HepG2 (cell line): ENCODE data around the gene CHCHD6. TPM values are rescaled to one million over a fixed set of nuclear protein-coding genes. Genes with fewer than 3 reads are reported as not detected.

Source experiments
- KMT2B ChIP-seq: IDR thresholded peaks from 2 replicates; pipeline ENCODE4 v1.6.1; 2016; ENCODE audit warnings: missing genetic modification reagents, missing compliant biosample characterization
- NONO ChIP-seq, 2 experiments: fragments of 450-650 bp in 1 of 2; sonication (generic) in 1 of 2; formaldehyde crosslinking in 1 of 2; IDR thresholded peaks in 1 of 2; conservative IDR thresholded peaks in 1 of 2; 2 replicates each; pipeline versions ENCODE4 v1.6.1 to v1.8.0; 2017 to 2022; ENCODE audit warnings: mild to moderate bottlenecking in 1 of 2, missing genetic modification reagents in 1 of 2, moderate library complexity in 1 of 2
- POLR2A ChIP-seq, 2 experiments: IDR thresholded peaks; 2 replicates each; pipeline ENCODE4 v1.6.1; 2011; ENCODE audit warnings: low read depth in 2 of 2, low read length in 2 of 2, mild to moderate bottlenecking in 1 of 2, moderate library complexity in 1 of 2; ENCODE audit not compliant: insufficient read depth in 1 of 2
- SPEN ChIP-seq: sonication (generic); formaldehyde crosslinking; IDR thresholded peaks from 2 replicates; pipeline ENCODE4 v1.5.1; 2020; ENCODE audit warnings: low read depth, mild to moderate bottlenecking, missing genetic modification reagents
- TAF1 ChIP-seq: sonication (generic); formaldehyde crosslinking; IDR thresholded peaks from 2 replicates; pipeline ENCODE4 v1.4.0; 2020; ENCODE audit warnings: missing genetic modification reagents
- WIZ ChIP-seq: sonication (generic); formaldehyde crosslinking; IDR thresholded peaks from 2 replicates; pipeline ENCODE4 v1.5.1; 2020; ENCODE audit warnings: mild to moderate bottlenecking, missing genetic modification reagents
- ZFP41 ChIP-seq: sonication (generic); formaldehyde crosslinking; IDR thresholded peaks from 2 replicates; pipeline ENCODE4 v1.4.0; 2020; ENCODE audit warnings: mild to moderate bottlenecking, missing genetic modification reagents, borderline replicate concordance
- ZNF296 ChIP-seq: sonication (generic); formaldehyde crosslinking; conservative IDR thresholded peaks from 2 replicates; pipeline ENCODE4 v1.5.0; 2020; ENCODE audit warnings: mild to moderate bottlenecking, missing genetic modification reagents
- ZNF557 ChIP-seq: sonication (generic); formaldehyde crosslinking; IDR thresholded peaks from 2 replicates; pipeline ENCODE4 v1.4.0; 2020; ENCODE audit warnings: missing genetic modification reagents
- ZNF615 ChIP-seq: sonication (generic); formaldehyde crosslinking; IDR thresholded peaks from 2 replicates; pipeline ENCODE4 v1.5.0; 2020; ENCODE audit warnings: mild to moderate bottlenecking, missing genetic modification reagents, borderline replicate concordance
- ZNF776 ChIP-seq: sonication (generic); formaldehyde crosslinking; IDR thresholded peaks from 2 replicates; pipeline ENCODE4 v1.4.0; 2020; ENCODE audit warnings: mild to moderate bottlenecking, missing genetic modification reagents
- ZNF878 ChIP-seq: sonication (generic); formaldehyde crosslinking; IDR thresholded peaks from 2 replicates; pipeline ENCODE4 v1.8.1; 2023; ENCODE audit warnings: mild to moderate bottlenecking, missing genetic modification reagents, moderate library complexity
- polyA plus RNA-seq, 8 experiments: library from polyadenylated mRNA; depleted of rRNA in 3 of 8; stranded (reverse) in 7 of 8; unstranded in 1 of 8; fragments of >200 nt; fragmentation: Illumina TruSeq in 4 of 8; extraction: Trizol in 4 of 8; gene quantifications; 2 replicates each; pipeline versions ENCODE4 v1.2.1 to v1.2.3, GENCODE V29; 2011 to 2016; ENCODE audit warnings: low read depth in 4 of 8, missing spikeins in 1 of 8, mixed read lengths in 1 of 8; ENCODE audit not compliant: insufficient read depth in 1 of 8
- total RNA-seq, 5 experiments: library from RNA; depleted of rRNA; stranded (reverse); fragments of >200 nt; fragmentation: Illumina TruSeq; extraction: Trizol; gene quantifications; 2 replicates each; pipeline ENCODE4 v1.2.3, GENCODE V29; 2016; ENCODE audit warnings: low read depth in 1 of 5
- TF ChIP-seq, protein P1 (sequence below): sonication (generic); formaldehyde crosslinking; IDR thresholded peaks from 2 replicates; pipeline ENCODE4 v1.8.0; 2022; ENCODE audit warnings: low read depth, missing genetic modification reagents
- TF ChIP-seq, protein P2 (sequence below): sonication (generic); formaldehyde crosslinking; IDR thresholded peaks from 2 replicates; pipeline ENCODE4 v1.8.0; 2022; ENCODE audit warnings: missing genetic modification reagents, mild to moderate bottlenecking, moderate library complexity, borderline replicate concordance
- TF ChIP-seq, protein P3 (sequence below): sonication (generic); formaldehyde crosslinking; IDR thresholded peaks from 2 replicates; pipeline ENCODE4 v1.5.0; 2020; ENCODE audit warnings: missing genetic modification reagents, mild to moderate bottlenecking, borderline replicate concordance
- TF ChIP-seq, protein P4 (sequence below): sonication (generic); formaldehyde crosslinking; IDR thresholded peaks from 2 replicates; pipeline ENCODE4 v1.5.1; 2020; ENCODE audit warnings: missing genetic modification reagents, mild to moderate bottlenecking, borderline replicate concordance
- TF ChIP-seq, protein P5 (sequence below): sonication (generic); formaldehyde crosslinking; IDR thresholded peaks from 2 replicates; pipeline ENCODE4 v1.5.0; 2020; ENCODE audit warnings: mild to moderate bottlenecking, missing genetic modification reagents, borderline replicate concordance
- TF ChIP-seq, protein P6 (sequence below): sonication (generic); formaldehyde crosslinking; IDR thresholded peaks from 2 replicates; pipeline ENCODE4 v1.5.1; 2020; ENCODE audit warnings: mild to moderate bottlenecking, missing genetic modification reagents, borderline replicate concordance

The CHCHD6 gene
- total and polyA plus RNA-seq, 2 of the 13 experiments (the other 11 are each of a cell fraction or from before 2014, with no cell fraction given) = 20.3 to 20.8 TPM

DNA sequence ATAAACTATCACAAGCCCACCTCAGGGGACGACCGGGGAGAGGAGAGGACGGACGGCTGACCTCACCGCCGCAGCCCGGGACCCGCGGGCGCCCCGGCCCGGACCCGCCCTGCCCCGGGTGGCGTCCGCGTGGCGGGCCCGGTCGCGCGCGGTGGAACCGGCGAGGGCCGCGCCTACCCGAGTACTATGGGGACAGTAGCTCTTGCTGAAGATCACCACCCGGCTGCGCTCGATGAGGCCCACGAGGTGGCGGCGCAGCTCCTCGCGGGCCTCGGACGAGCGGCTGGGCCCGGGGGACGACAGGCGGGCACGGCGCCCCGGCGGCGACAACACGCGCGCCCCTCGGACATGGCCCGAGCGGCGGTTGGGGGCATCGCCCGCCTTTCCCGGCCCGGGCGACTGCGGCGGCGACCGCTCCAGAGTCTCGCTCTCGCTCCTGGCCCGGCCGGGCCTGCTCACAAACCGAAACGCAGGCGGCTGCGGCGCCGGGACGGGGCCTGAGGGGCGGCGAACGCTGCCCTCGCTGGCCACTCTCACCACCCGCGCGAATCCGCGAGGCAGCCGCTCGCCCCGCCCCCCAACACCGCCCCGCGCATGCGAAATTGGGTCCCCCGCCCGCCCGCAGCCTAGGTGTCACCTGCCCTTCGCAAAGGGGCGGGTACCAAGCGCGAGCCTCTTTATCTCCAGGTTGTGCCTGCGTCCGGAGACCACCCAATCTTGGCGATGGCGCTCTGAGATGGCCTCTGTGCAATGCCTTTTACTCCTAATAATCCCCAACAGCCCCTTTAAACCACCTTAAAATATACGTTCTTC, 49.3 kb upstream of the CHCHD6 start, which contains the start of gene TXNRD3 (continued):
- TF ChIP-seq, protein P1, sequence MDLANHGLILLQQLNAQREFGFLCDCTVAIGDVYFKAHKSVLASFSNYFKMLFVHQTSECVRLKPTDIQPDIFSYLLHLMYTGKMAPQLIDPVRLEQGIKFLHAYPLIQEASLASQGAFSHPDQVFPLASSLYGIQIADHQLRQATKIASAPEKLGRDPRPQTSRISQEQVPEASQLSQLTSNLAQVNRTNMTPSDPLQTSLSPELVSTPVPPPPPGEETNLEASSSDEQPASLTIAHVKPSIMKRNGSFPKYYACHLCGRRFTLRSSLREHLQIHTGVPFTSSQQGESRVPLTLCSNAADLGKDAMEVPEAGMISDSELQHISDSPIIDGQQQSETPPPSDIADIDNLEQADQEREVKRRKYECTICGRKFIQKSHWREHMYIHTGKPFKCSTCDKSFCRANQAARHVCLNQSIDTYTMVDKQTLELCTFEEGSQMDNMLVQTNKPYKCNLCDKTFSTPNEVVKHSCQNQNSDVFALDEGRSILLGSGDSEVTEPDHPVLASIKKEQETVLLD (CRISPR knock-in tag) = peak; percentile 72
- TF ChIP-seq WIZ (CRISPR knock-in tag) = no peak
- peak; percentile 48; the same call in 1 of the 2 replicates for TF ChIP-seq ZNF776 (CRISPR knock-in tag)
- no peak for TF ChIP-seq KMT2B (CRISPR knock-in tag)
- TF ChIP-seq ZNF615 (CRISPR knock-in tag) = no peak
- TF ChIP-seq, protein P2, sequence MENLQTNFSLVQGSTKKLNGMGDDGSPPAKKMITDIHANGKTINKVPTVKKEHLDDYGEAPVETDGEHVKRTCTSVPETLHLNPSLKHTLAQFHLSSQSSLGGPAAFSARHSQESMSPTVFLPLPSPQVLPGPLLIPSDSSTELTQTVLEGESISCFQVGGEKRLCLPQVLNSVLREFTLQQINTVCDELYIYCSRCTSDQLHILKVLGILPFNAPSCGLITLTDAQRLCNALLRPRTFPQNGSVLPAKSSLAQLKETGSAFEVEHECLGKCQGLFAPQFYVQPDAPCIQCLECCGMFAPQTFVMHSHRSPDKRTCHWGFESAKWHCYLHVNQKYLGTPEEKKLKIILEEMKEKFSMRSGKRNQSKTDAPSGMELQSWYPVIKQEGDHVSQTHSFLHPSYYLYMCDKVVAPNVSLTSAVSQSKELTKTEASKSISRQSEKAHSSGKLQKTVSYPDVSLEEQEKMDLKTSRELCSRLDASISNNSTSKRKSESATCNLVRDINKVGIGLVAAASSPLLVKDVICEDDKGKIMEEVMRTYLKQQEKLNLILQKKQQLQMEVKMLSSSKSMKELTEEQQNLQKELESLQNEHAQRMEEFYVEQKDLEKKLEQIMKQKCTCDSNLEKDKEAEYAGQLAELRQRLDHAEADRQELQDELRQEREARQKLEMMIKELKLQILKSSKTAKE = no peak
- TF ChIP-seq, protein P3, sequence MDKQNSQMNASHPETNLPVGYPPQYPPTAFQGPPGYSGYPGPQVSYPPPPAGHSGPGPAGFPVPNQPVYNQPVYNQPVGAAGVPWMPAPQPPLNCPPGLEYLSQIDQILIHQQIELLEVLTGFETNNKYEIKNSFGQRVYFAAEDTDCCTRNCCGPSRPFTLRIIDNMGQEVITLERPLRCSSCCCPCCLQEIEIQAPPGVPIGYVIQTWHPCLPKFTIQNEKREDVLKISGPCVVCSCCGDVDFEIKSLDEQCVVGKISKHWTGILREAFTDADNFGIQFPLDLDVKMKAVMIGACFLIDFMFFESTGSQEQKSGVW (CRISPR knock-in tag) = no peak
- TF ChIP-seq, protein P4, sequence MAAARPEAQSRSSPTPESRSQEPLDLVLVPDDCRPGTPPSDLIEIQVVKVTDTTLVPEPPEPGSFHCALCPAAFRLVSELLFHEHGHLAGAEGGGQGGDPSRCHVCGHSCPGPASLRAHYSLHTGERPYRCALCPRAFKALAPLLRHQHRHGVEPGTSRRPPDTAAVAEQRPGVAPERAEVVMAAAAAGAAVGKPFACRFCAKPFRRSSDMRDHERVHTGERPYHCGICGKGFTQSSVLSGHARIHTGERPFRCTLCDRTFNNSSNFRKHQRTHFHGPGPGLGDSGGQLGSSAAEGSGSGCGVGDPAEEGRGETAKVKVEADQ (CRISPR knock-in tag) = no peak; the same call in none of the 2 replicates
- TF ChIP-seq, protein P5, sequence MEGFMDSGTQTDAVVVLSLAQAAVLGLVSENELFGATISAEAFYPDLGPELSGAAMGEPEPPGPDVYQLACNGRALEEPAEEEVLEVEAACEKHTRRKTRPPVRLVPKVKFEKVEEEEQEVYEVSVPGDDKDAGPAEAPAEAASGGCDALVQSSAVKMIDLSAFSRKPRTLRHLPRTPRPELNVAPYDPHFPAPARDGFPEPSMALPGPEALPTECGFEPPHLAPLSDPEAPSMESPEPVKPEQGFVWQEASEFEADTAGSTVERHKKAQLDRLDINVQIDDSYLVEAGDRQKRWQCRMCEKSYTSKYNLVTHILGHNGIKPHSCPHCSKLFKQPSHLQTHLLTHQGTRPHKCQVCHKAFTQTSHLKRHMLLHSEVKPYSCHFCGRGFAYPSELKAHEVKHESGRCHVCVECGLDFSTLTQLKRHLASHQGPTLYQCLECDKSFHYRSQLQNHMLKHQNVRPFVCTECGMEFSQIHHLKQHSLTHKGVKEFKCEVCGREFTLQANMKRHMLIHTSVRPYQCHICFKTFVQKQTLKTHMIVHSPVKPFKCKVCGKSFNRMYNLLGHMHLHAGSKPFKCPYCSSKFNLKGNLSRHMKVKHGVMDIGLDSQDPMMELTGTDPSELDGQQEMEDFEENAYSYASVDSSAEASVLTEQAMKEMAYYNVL (CRISPR knock-in tag) = no peak
- no peak for TF ChIP-seq ZFP41 (CRISPR knock-in tag)
- peak; percentile 72 to 81 for TF ChIP-seq POLR2A (IDR thresholded peaks at IDR 0.05; ENCODE audit: insufficient read depth in 1 of 2, low read depth in 2 of 2, low read length in 2 of 2)
- no peak for TF ChIP-seq ZNF557
- TF ChIP-seq NONO (IDR thresholded peaks at IDR 0.05) = no peak
- TF ChIP-seq NONO (CRISPR knock-in tag; conservative IDR thresholded peaks at IDR 0.05) = peak; percentile 69; the same call in 1 of the 2 replicates
- no peak for TF ChIP-seq ZNF878 (CRISPR knock-in tag)
- TF ChIP-seq SPEN = peak; percentile 76
- TF ChIP-seq, protein P6, sequence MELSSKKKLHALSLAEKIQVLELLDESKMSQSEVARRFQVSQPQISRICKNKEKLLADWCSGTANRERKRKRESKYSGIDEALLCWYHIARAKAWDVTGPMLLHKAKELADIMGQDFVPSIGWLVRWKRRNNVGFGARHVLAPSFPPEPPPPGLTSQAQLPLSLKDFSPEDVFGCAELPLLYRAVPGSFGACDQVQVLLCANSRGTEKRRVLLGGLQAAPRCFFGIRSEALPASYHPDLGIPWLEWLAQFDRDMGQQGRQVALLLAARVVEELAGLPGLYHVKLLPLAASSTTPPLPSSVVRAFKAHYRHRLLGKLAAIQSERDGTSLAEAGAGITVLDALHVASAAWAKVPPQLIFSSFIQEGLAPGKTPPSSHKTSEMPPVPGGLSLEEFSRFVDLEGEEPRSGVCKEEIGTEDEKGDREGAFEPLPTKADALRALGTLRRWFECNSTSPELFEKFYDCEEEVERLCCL (CRISPR knock-in tag) = no peak
- 0 out of 2 replicates have a peak, but pooled peaks have one; percentile 54 for TF ChIP-seq ZNF296 (CRISPR knock-in tag)
- TF ChIP-seq TAF1 (CRISPR knock-in tag) = peak; percentile 68
